HG02623 (cell line): ENCODE results near the gene TNRC18.
"Not testable (repeated sequence)": the region's sequence is repeated elsewhere in the genome, so short reads cannot be mapped to it uniquely, and the experiment has no call there.

Experiments
- ATAC-seq: cut with Tn5 transposase; IDR thresholded peaks from one replicate; pipeline ENCODE4 v1.9.1; 2021; ENCODE audit warnings: moderate library complexity; ENCODE audit not compliant: unreplicated experiment

TNRC18 gene

DNA sequence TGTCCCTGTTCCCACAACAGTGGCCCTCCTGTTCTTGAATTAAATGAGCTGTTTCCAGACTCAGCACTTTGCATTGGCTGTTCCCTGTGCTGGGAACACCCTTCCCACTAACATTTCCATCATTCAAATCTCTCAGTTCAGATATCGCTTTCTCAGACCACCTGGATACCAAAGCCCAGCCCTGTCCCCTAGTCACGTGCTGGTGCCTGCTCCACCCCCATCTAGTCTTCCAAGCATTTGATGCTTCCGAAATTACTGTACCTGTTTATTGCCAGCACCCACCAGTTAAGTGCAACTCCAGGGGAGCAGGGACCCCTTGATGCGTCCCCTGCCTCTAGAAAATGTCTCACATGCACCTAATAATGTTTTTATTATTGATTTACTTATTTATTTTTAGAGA lies 143.9 kb downstream of the TNRC18 start:
- no peak for ATAC-seq

DNA sequence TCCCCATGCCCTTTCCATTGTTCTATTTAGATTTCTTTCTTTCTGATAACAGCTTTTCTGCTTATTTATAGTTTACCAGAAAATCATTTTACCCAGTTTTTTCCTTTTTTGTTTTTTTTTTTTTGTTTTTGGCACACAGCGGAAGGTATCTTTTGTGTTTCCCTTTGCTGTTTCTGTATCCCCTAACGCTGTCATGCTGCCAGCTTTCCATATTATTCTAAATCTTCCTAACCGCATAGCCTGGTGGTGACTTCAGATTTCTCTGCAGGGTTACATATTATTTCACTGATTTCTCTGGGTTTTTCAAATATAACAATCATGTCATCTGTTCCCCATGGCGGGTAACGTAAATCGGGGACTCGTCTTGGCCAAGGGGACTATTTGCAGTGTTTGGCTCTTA lies 144.9 kb downstream of the TNRC18 start:
- no peak for ATAC-seq

DNA sequence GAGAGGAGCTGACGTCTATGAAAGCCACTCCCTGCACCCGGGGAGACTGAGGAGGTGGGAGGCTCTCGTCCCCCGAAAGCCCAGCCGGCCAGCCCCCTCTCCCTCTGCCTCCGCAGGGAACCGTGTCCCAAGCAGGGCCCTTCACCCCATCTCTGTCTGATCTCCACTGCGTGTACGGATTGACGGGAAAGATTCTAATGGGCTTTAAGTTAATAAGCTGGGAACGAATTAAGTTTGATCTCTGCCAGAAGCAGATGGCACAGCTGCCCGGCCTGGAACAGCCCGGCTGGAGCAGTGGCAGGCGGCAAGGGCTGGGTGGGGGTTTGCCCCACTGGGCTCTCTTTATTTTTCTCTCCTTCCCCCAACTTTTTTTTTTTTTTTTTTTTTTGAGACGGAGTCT lies 147.0 kb downstream of the TNRC18 start:
- no peak for ATAC-seq

- ATAC-seq = not testable (repeated sequence)
These were observed 147.5 kb downstream of the TNRC18 start for GRCh38 chr7:5276123-5276522.

- not testable (repeated sequence) for ATAC-seq
These were observed 148.1 kb downstream of the TNRC18 start for GRCh38 chr7:5275510-5275909.

DNA sequence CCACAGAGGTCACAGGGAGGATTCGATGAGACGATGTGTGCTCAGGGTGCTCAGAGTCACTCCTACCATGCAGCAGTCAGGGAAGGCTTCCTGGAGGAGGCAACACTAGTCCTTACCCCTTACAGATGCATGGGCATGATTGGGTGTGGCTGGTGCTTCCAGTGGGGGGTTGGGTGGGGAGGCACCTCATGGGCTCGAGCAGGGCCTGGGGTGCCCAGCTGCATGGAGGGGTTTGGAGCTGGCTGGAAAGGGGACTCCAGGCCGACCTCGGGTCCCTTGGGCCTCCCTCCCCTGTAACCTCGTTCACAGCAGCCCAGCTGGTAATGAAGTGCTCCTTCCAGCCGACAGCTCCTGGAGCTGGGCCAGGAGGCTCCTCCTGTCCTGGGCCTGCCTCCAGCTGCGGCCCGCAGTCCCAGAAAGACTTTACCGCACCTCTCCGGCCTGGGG lies 148.6 kb downstream of the TNRC18 start:
- ATAC-seq = not testable (repeated sequence)

GRCh38 chr7:5274441-5274840 lies 149.2 kb downstream of the TNRC18 start:
- ATAC-seq = no peak

DNA sequence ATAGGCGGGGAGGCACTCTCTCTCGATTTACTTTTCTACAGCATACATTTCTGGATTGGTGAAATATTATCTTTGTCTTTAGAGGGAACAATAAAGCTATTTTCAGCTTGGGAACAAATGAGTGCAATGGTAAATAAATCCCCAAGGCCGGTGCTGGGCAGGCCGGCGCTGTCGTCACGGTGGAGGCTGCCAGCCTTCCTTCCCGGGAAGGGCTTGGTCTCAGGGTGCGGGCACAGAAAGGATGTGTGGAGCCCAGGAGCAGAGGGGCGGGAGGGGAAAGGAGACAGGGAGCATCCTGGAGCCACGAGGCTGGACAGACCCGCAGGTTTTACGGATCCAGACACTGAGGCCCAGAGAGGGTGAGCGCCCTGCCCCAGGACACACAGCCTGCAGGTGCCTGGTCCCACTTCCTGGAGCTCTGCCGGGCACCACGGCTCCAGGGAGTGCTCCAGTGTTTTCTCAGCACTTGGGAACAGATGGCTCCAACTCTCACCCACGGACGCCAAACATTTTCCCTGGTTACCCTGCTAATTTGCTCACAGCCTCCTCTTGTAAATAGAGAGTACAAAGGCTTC lies 149.7 kb downstream of the TNRC18 start:
- not testable (repeated sequence) for ATAC-seq

- no peak for ATAC-seq
These were observed 152.8 kb downstream of the TNRC18 start for GRCh38 chr7:5270788-5271187.

GRCh38 chr7:5269992-5270657 lies 153.5 kb downstream of the TNRC18 start:
- ATAC-seq = not testable (repeated sequence)

DNA sequence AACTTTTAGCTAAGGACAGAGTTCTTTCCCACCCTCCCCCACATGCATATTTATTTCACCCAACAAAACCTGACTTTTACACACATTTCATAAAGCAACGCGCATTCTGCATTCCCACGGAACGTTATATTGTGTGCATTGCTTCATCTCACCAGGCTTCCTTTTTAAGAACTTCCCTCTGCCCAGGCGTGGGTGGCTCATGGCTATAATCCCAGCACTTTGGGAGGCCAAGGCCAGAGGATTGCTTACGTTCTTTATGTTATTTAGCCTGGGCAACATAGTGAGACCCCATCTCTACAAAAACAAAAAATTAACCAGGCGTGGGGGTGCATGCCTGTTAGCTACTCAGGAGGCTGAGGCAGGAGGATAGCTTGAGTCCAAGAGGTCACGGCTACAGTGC lies 155.8 kb downstream of the TNRC18 start:
- ATAC-seq = not testable (repeated sequence)

- no peak for ATAC-seq
These were observed 157.2 kb downstream of the TNRC18 start for GRCh38 chr7:5266191-5267028.

DNA sequence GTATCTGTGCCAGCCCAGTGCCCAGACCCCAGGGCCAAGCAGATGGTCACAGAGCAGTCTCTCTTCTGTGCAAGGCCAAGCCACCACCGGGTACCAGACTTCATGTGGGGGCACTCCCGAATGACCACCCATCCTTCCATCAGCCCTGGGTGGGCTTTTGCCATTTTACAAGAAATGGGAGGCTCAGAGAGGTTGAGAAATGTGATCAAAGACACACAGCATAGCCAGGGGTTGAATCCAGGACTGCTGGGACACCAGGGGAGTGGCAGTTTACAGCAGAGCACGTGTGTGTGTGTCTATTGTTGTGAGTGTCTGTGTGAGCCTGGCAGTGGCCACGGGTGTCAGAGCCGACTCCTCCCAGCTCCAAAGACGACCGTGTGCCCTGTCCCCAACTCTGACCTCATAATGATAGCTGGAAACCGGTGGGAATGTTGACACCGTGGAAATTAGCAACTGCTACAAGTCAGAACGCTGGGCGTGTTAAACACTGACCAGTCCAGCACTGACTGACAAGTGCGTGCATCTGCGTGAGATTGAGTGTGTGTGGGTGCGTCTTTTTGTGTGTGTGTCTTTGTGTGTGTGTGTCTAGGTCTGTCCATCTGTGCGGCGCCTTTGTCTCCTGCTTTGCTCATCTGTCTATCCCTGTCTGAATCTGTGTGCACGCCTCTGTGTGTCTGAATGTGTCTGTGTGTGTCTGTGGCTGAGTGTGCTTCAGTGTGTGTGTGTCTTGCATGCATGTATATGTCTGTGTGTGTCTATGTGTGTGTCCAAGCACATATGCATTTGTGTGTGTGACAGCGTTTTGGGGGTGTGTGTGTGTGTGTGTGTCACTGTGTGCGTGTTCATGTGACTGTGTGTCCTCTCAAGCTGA lies 158.1 kb downstream of the TNRC18 start:
- no peak for ATAC-seq

DNA sequence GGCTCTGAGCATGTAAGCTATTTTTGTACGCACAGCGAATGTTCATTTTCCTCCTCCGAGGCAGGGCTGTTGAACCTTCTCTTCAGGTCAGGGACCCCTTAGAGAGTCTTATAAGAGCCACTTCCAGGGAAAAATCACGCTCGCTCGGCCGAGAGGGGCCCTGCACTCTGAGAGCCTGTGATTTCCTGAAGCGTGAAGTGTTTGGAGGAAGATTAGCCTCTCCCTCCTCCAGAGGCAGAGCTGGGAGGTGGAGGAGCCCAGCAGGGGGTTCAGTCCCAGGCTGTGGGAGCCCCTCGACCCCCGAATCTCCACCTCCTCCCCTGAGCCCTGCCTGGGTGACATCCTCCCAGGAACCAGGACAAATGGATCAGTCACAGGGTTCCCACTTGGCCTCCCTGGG lies 160.6 kb downstream of the TNRC18 start:
- ATAC-seq = not testable (repeated sequence)

DNA sequence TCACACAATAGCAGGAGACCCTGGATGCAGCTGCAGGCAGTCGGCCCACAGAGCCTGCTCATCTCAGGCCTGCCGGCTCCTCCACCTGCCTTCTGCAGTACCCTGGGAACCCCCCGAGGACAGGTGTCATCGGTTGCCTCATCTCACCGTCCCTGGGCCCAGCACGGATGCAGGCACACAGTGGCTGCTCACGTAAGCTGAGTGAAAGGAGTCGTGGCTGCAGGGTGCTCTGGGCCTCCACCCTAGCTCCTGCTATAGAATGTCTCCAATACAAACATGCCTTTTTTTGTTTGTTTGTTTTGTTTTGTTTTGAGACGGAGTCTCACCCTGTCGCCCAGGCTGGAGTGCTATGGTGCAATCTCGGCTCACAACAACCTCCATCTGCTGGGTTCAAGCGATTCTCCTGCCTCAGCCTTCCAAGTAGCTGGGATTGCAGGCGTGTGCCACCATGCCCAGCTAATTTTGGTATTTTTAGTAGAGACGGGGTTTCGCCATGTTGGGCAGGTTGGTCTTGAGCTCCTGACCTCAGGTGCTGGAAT lies 163.0 kb downstream of the TNRC18 start:
- not testable (repeated sequence) for ATAC-seq
